K562 (cell line): Measurements from ENCODE around the gene PRKCQ. TPM values are rescaled to one million over a fixed set of nuclear protein-coding genes. Genes with fewer than 3 reads are reported as not detected.

Experiments
- ATAC-seq: fragments of 200-7000 bp; cut with Tn5 transposase; 3 replicates; pipeline ENCODE4 v1.9.1; 2020; ENCODE audit warnings: moderate library complexity
- BruUV-seq: library from RNA; stranded (reverse); fragments of 400-500 nt; replicated peaks from 2 replicates; lab custom pipeline; 2021; lab: Mats Ljungman, UMichigan
- CTCF ChIA-PET: fragments of 300-600 bp; formaldehyde crosslinking; extraction: SDS; loops from one replicate; lab custom pipeline; 2021; ENCODE audit warnings: low intra/inter-chr PET ratio; lab: Yijun Ruan, JAX
- POLR2A ChIA-PET: fragments of 300-600, 350-650 bp; sonication (Branson Sonifier 250); formaldehyde crosslinking; extraction: SDS; loops from one replicate; lab custom pipeline; 2021; ENCODE audit warnings: antibody characterized with exemption, inconsistent platforms; lab: Yijun Ruan, JAX
- DNase-seq, 4 experiments: peaks; one replicate each; pipeline versions ENCODE4 v3.0.0 to v3.0.0-alpha.2; 2011 to 2018; ENCODE audit warnings: low spot score in 3 of 4, mixed read lengths in 3 of 4; ENCODE audit errors: extremely low read depth in 1 of 4
- FAIRE-seq: peaks from 2 replicates; lab custom pipeline; 2011; peaks lifted over from hg19 to GRCh38; lab: Jason Lieb, UNC
- H2AFZ ChIP-seq: 2 replicates; pipeline ENCODE4 v1.6.0; 2011; ENCODE audit warnings: low read depth, low read length, control low read depth, inconsistent platforms
- H3K27ac ChIP-seq: fragments of 200-600 bp; 3 replicates; pipeline ENCODE4 v1.8.0; 2011; ENCODE audit warnings: low read depth, mild to moderate bottlenecking, control low read depth, inconsistent platforms, low read length, moderate library complexity, mixed read lengths; ENCODE audit errors: extremely low read depth
- H3K27me3 ChIP-seq, 2 experiments: fragments of 300-600 bp in 1 of 2; 2 replicates in 1 of 2; 3 replicates in 1 of 2; pipeline versions ENCODE4 v1.6.0 to v1.8.0; 2011; ENCODE audit warnings: inconsistent platforms in 2 of 2, low read length in 2 of 2, mild to moderate bottlenecking in 1 of 2, mixed read lengths in 1 of 2, moderate library complexity in 1 of 2; ENCODE audit not compliant: control insufficient read depth in 2 of 2, insufficient read depth in 2 of 2
- H3K36me3 ChIP-seq: fragments of 300-600 bp; 3 replicates; pipeline ENCODE4 v1.8.0; 2011; ENCODE audit warnings: mild to moderate bottlenecking, low read length, inconsistent platforms; ENCODE audit not compliant: control insufficient read depth, insufficient read depth
- H3K4me1 ChIP-seq, 2 experiments: fragments of 200-600 bp in 1 of 2; replicated peaks in 1 of 2; 2 replicates in 1 of 2; 3 replicates in 1 of 2; pipeline versions ENCODE4 v1.5.1 to v1.8.0; 2011; ENCODE audit warnings: inconsistent platforms in 2 of 2, low read length in 2 of 2, mild to moderate bottlenecking in 1 of 2, mixed read lengths in 1 of 2, moderate library complexity in 1 of 2; ENCODE audit not compliant: control insufficient read depth in 2 of 2, insufficient read depth in 2 of 2
- H3K4me2 ChIP-seq: 2 replicates; pipeline ENCODE4 v1.6.1; 2011; ENCODE audit warnings: low read length, control low read depth, inconsistent platforms, mixed read lengths; ENCODE audit not compliant: insufficient read depth
- H3K4me3 ChIP-seq: fragments of 200-600 bp; sonication (generic), shearing (Covaris generic); 2 replicates; pipeline ENCODE4 v1.5.1; 2016; ENCODE audit warnings: control low read depth, inconsistent platforms
- H3K79me2 ChIP-seq: fragments of 200-600 bp; 3 replicates; pipeline ENCODE4 v1.8.0; 2011; ENCODE audit warnings: low read length, inconsistent platforms; ENCODE audit not compliant: control insufficient read depth, insufficient read depth
- H3K9ac ChIP-seq, 2 experiments: 2 replicates each; pipeline versions ENCODE4 v1.6.0 to v1.6.1; 2011; ENCODE audit warnings: low read depth in 2 of 2, low read length in 2 of 2, control low read depth in 1 of 2, inconsistent platforms in 1 of 2, mild to moderate bottlenecking in 1 of 2, mixed read lengths in 1 of 2; ENCODE audit not compliant: insufficient read depth in 1 of 2
- H3K9me1 ChIP-seq: one replicate; pipeline ENCODE4 v1.6.0; 2011; ENCODE audit warnings: inconsistent platforms, mild to moderate bottlenecking, low read length, moderate library complexity; ENCODE audit not compliant: control insufficient read depth, insufficient read depth
- H3K9me3 ChIP-seq: replicated peaks from 2 replicates; pipeline ENCODE4 v1.5.1; 2011; ENCODE audit warnings: low read depth, low read length, inconsistent platforms; ENCODE audit not compliant: control insufficient read depth, insufficient read depth
- H4K20me1 ChIP-seq: replicated peaks from 2 replicates; pipeline ENCODE4 v1.6.1; 2011; ENCODE audit warnings: low read length, inconsistent platforms, mixed read lengths; ENCODE audit not compliant: control insufficient read depth, insufficient read depth
- FOXA3 ChIP-seq, 2 experiments: fragments of 450-650 bp in 1 of 2; sonication (generic) in 1 of 2; formaldehyde crosslinking; IDR thresholded peaks in 1 of 2; conservative IDR thresholded peaks in 1 of 2; 2 replicates each; pipeline versions ENCODE4 v1.4.0 to v1.8.0; 2020 to 2022; ENCODE audit warnings: mild to moderate bottlenecking in 2 of 2, missing genetic modification reagents in 1 of 2
- PTBP1 ChIP-seq: fragments of 200-400 bp; formaldehyde crosslinking; IDR thresholded peaks from 2 replicates; pipeline ENCODE4 v1.6.1; 2017; ENCODE audit warnings: low read depth, low read length
- SP1 ChIP-seq: sonication (generic); formaldehyde crosslinking; IDR thresholded peaks from 2 replicates; pipeline ENCODE4 v1.8.1; 2022; ENCODE audit warnings: mild to moderate bottlenecking, missing genetic modification reagents
- ZBTB8A ChIP-seq: fragments of 450-650 bp; IDR thresholded peaks from 2 replicates; pipeline ENCODE4 v1.6.1; 2018; ENCODE audit warnings: mild to moderate bottlenecking, moderate library complexity; ENCODE audit not compliant: partially characterized antibody
- ZFP1 ChIP-seq: fragments of 450-650 bp; formaldehyde crosslinking; IDR thresholded peaks from 2 replicates; pipeline ENCODE4 v1.4.0; 2020; ENCODE audit warnings: mild to moderate bottlenecking, mixed read lengths
- ZNF282 ChIP-seq: sonication (generic); formaldehyde crosslinking; IDR thresholded peaks from 2 replicates; pipeline ENCODE4 v1.8.1; 2023; ENCODE audit warnings: missing genetic modification reagents
- ZNF316 ChIP-seq: fragments of 450-650 bp; IDR thresholded peaks from 2 replicates; pipeline ENCODE4 v1.6.1; 2016
- WGBS: fragments of 100-300 bp; shearing (Covaris generic); methylation state at CpG from one replicate; pipeline ENCODE4 v1.1.6; 2016; ENCODE audit warnings: low coverage, mixed read lengths; ENCODE audit not compliant: insufficient coverage; ENCODE audit errors: missing lambda C conversion rate; 5-methylcytosine and 5-hydroxymethylcytosine counted together
- in situ Hi-C: fragments of 300-500 bp; cut with MboI; formaldehyde crosslinking; loops from 4 replicates; pipeline ENCODE4 v1.15.0; 2018; ENCODE audit warnings: inconsistent platforms, mixed read lengths
- intact Hi-C: fragments of 100-400 bp; cut with micrococcal nuclease; formaldehyde crosslinking; loops from 2 replicates; pipeline ENCODE4 v1.14.2; 2022
- polyA plus RNA-seq, 8 experiments: library from polyadenylated mRNA; depleted of rRNA in 4 of 8; stranded (reverse) in 5 of 8; unstranded in 3 of 8; fragments of >200 nt; fragmentation: Nextera tagmentation in 2 of 8; fragmentation: Illumina TruSeq in 1 of 8; extraction: Ambion mirVana in 2 of 8; extraction: Trizol in 1 of 8; gene quantifications; 2 replicates each; pipeline versions ENCODE4 v1.2.1 to v1.2.3, GENCODE V29; 2011 to 2014; ENCODE audit warnings: inconsistent platforms in 1 of 8, missing spikeins in 1 of 8
- total RNA-seq, 7 experiments: library from RNA; depleted of rRNA in 6 of 7; stranded (reverse); fragments of >200 nt in 6 of 7; fragmentation: Illumina TruSeq in 2 of 7; extraction: Trizol in 2 of 7; gene quantifications; 2 replicates each; pipeline versions ENCODE4 v1.2.1 to v1.2.3, GENCODE V29; 2011 to 2021; ENCODE audit warnings: low replicate concordance in 1 of 7
- TF ChIP-seq, protein P1 (sequence below): fragments of 450-650 bp; IDR thresholded peaks from 2 replicates; pipeline ENCODE4 v1.6.1; 2018; ENCODE audit not compliant: partially characterized antibody
- TF ChIP-seq, protein P2 (sequence below): fragments of 450-650 bp; IDR thresholded peaks from 2 replicates; pipeline ENCODE4 v1.6.1; 2016
- TF ChIP-seq, protein P3 (sequence below), 3 experiments: IDR thresholded peaks in 2 of 3; conservative IDR thresholded peaks in 1 of 3; 2 replicates each; pipeline ENCODE4 v1.5.1; 2011 to 2012; ENCODE audit warnings: low read length in 3 of 3, mild to moderate bottlenecking in 3 of 3, control low read depth in 2 of 3, improper control_type of control experiment in 1 of 3, inconsistent platforms in 1 of 3, low read depth in 1 of 3, mixed read lengths in 1 of 3, moderate library complexity in 1 of 3; ENCODE audit not compliant: insufficient read depth in 2 of 3
- TF ChIP-seq, protein P4 (sequence below): fragments of 450-650 bp; formaldehyde crosslinking; IDR thresholded peaks from 2 replicates; pipeline ENCODE4 v1.4.0; 2022; ENCODE audit warnings: missing genetic modification characterization

PRKCQ gene
- total and polyA plus RNA-seq, 9 of the 15 experiments (the other 6 are each of a cell fraction or from before 2014, with no cell fraction given), result 4.4 to 23.3 (median 14.6) TPM

GRCh38 chr10:6593241-6593671 lies 13.2 kb upstream of the PRKCQ start:
- H3K79me2 ChIP-seq, result no peaks in the 10 kb centered on the region
- POLR2A ChIA-PET, result interaction anchor here (0.6 kb wide), 1 partner anchor 16 kb away, joined by 3 read pairs; no protein-coding TSS in a partner anchor
- H3K36me3 ChIP-seq, result peaks cover 2% of the 10 kb centered on the region; the same call in 1 of the 3 replicates
- no peak overlapping the region for H3K9ac ChIP-seq
- in situ Hi-C loops, result no loop called here
- no peak for FAIRE-seq
- CTCF ChIA-PET, result no interaction called here
- H3K27ac ChIP-seq, result no peak overlapping the region
- no peak overlapping the region for H3K4me2 ChIP-seq
- no peak overlapping the region for H3K4me3 ChIP-seq
- TF ChIP-seq, protein P1, sequence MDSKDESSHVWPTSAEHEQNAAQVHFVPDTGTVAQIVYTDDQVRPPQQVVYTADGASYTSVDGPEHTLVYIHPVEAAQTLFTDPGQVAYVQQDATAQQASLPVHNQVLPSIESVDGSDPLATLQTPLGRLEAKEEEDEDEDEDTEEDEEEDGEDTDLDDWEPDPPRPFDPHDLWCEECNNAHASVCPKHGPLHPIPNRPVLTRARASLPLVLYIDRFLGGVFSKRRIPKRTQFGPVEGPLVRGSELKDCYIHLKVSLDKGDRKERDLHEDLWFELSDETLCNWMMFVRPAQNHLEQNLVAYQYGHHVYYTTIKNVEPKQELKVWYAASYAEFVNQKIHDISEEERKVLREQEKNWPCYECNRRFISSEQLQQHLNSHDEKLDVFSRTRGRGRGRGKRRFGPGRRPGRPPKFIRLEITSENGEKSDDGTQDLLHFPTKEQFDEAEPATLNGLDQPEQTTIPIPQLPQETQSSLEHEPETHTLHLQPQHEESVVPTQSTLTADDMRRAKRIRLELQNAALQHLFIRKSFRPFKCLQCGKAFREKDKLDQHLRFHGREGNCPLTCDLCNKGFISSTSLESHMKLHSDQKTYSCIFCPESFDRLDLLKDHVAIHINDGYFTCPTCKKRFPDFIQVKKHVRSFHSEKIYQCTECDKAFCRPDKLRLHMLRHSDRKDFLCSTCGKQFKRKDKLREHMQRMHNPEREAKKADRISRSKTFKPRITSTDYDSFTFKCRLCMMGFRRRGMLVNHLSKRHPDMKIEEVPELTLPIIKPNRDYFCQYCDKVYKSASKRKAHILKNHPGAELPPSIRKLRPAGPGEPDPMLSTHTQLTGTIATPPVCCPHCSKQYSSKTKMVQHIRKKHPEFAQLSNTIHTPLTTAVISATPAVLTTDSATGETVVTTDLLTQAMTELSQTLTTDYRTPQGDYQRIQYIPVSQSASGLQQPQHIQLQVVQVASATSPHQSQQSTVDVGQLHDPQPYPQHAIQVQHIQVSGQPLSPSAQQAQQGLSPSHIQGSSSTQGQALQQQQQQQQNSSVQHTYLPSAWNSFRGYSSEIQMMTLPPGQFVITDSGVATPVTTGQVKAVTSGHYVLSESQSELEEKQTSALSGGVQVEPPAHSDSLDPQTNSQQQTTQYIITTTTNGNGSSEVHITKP, result no peak
- TF ChIP-seq ZFP1 (CRISPR knock-in tag), result no peak
- TF ChIP-seq, protein P2, sequence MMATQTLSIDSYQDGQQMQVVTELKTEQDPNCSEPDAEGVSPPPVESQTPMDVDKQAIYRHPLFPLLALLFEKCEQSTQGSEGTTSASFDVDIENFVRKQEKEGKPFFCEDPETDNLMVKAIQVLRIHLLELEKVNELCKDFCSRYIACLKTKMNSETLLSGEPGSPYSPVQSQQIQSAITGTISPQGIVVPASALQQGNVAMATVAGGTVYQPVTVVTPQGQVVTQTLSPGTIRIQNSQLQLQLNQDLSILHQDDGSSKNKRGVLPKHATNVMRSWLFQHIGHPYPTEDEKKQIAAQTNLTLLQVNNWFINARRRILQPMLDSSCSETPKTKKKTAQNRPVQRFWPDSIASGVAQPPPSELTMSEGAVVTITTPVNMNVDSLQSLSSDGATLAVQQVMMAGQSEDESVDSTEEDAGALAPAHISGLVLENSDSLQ, result no peak
- no peak for TF ChIP-seq ZNF316
- TF ChIP-seq PTBP1, result no peak
- TF ChIP-seq SP1 (CRISPR knock-in tag), result no peak
- TF ChIP-seq FOXA3 (CRISPR knock-in tag; conservative IDR thresholded peaks at IDR 0.05 in 1 of 2, IDR thresholded peaks at IDR 0.05 in 1 of 2), result no peak
- TF ChIP-seq, protein P3, sequence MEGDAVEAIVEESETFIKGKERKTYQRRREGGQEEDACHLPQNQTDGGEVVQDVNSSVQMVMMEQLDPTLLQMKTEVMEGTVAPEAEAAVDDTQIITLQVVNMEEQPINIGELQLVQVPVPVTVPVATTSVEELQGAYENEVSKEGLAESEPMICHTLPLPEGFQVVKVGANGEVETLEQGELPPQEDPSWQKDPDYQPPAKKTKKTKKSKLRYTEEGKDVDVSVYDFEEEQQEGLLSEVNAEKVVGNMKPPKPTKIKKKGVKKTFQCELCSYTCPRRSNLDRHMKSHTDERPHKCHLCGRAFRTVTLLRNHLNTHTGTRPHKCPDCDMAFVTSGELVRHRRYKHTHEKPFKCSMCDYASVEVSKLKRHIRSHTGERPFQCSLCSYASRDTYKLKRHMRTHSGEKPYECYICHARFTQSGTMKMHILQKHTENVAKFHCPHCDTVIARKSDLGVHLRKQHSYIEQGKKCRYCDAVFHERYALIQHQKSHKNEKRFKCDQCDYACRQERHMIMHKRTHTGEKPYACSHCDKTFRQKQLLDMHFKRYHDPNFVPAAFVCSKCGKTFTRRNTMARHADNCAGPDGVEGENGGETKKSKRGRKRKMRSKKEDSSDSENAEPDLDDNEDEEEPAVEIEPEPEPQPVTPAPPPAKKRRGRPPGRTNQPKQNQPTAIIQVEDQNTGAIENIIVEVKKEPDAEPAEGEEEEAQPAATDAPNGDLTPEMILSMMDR (IDR thresholded peaks at IDR 0.05 in 2 of 3, conservative IDR thresholded peaks at IDR 0.05 in 1 of 3; ENCODE audit: insufficient read depth in 2 of 3, low read depth in 1 of 3, low read length in 3 of 3), result no peak
- no peak for TF ChIP-seq ZNF282
- TF ChIP-seq, protein P4, sequence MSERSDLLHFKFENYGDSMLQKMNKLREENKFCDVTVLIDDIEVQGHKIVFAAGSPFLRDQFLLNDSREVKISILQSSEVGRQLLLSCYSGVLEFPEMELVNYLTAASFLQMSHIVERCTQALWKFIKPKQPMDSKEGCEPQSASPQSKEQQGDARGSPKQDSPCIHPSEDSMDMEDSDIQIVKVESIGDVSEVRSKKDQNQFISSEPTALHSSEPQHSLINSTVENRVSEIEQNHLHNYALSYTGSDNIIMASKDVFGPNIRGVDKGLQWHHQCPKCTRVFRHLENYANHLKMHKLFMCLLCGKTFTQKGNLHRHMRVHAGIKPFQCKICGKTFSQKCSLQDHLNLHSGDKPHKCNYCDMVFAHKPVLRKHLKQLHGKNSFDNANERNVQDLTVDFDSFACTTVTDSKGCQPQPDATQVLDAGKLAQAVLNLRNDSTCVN (CRISPR knock-in tag), result no peak
- no peak for TF ChIP-seq ZBTB8A
- no peak for DNase-seq
- ATAC-seq, result no peak
- H3K9me1 ChIP-seq, result no peaks in the 10 kb centered on the region
- no peak overlapping the region for H2AFZ ChIP-seq
- 81% methylated on average over 7 of the region's 7 CpGs for WGBS
- no TSS peak for BruUV-seq
- H3K4me1 ChIP-seq, result no peaks in the 10 kb centered on the region
- H3K9me3 ChIP-seq, result no peaks in the 10 kb centered on the region
- intact Hi-C loops, result no loop called here
- no peaks in the 10 kb centered on the region for H3K27me3 ChIP-seq
- H4K20me1 ChIP-seq, result no peaks in the 10 kb centered on the region
